GM23338 (cell line): ENCODE data around the gene SYT17. TPM values are rescaled to one million over a fixed set of nuclear protein-coding genes. Genes with fewer than 3 reads are reported as not detected.

Source experiments
- ATAC-seq: fragments of 200-7000 bp; cut with Tn5 transposase; 3 replicates; pipeline ENCODE4 v1.9.1; 2020
- DNase-seq: peaks from one replicate; pipeline ENCODE4 v3.0.0-alpha.2; 2015; ENCODE audit warnings: low spot score
- H2AFZ ChIP-seq: fragments of 200-600 bp; sonication (generic); 2 replicates; pipeline ENCODE4 v1.8.0; 2016; ENCODE audit warnings: antibody characterized with exemption, mild to moderate bottlenecking, moderate library complexity
- H3F3A ChIP-seq: fragments of 200-600 bp; sonication (generic); replicated peaks from 2 replicates; pipeline ENCODE4 v1.8.0; 2017; ENCODE audit warnings: antibody characterized with exemption, mixed run types, low read depth
- H3K27ac ChIP-seq: fragments of 200-600 bp; sonication (generic); 2 replicates; pipeline ENCODE4 v1.6.1; 2016; ENCODE audit warnings: low read depth
- H3K27me3 ChIP-seq: fragments of 200-600 bp; sonication (generic); 2 replicates; pipeline ENCODE4 v1.8.0; 2016; ENCODE audit warnings: mild to moderate bottlenecking, mixed run types, moderate library complexity; ENCODE audit not compliant: insufficient read depth
- H3K36me3 ChIP-seq: fragments of 200-600 bp; sonication (generic); 2 replicates; pipeline ENCODE4 v1.8.0; 2016; ENCODE audit warnings: mild to moderate bottlenecking; ENCODE audit not compliant: insufficient read depth
- H3K4me1 ChIP-seq: fragments of 200-600 bp; sonication (generic); 2 replicates; pipeline ENCODE4 v1.8.0; 2016; ENCODE audit warnings: mild to moderate bottlenecking, moderate library complexity; ENCODE audit not compliant: insufficient read depth
- H3K4me2 ChIP-seq: fragments of 200-600 bp; sonication (generic); 2 replicates; pipeline ENCODE4 v1.7.1; 2017; ENCODE audit warnings: mixed run types
- H3K4me3 ChIP-seq: fragments of 200-600 bp; sonication (generic); 2 replicates; pipeline ENCODE4 v1.6.1; 2016; ENCODE audit warnings: mixed run types
- H3K79me2 ChIP-seq: fragments of 200-600 bp; sonication (generic); replicated peaks from 2 replicates; pipeline ENCODE4 v1.8.0; 2017; ENCODE audit warnings: mild to moderate bottlenecking; ENCODE audit not compliant: insufficient read depth
- H3K9me2 ChIP-seq: fragments of 200-600 bp; sonication (generic); 2 replicates; pipeline ENCODE4 v1.8.0; 2017; ENCODE audit not compliant: insufficient read depth
- H4K20me1 ChIP-seq: fragments of 200-600 bp; sonication (generic); replicated peaks from 2 replicates; pipeline ENCODE4 v1.8.0; 2017; ENCODE audit warnings: mild to moderate bottlenecking; ENCODE audit not compliant: insufficient read depth
- H3K27ac Mint-ChIP-seq: 2 replicates; pipeline ENCODE4 v1.8.0; 2020; ENCODE audit warnings: inconsistent platforms, mild to moderate bottlenecking, moderate library complexity, mixed read lengths
- H3K27me3 Mint-ChIP-seq: 3 replicates; pipeline ENCODE4 v1.8.0; 2022; ENCODE audit warnings: low read depth, mild to moderate bottlenecking, moderate library complexity, mixed read lengths, inconsistent platforms; ENCODE audit not compliant: insufficient read depth, poor library complexity
- H3K36me3 Mint-ChIP-seq: 3 replicates; pipeline ENCODE4 v1.8.0; 2021; ENCODE audit warnings: low read depth, mild to moderate bottlenecking, inconsistent platforms, moderate library complexity, mixed read lengths
- H3K4me1 Mint-ChIP-seq: 3 replicates; pipeline ENCODE4 v1.8.0; 2020; ENCODE audit warnings: mild to moderate bottlenecking, inconsistent platforms, mixed read lengths
- H3K4me3 Mint-ChIP-seq: 3 replicates; pipeline ENCODE4 v1.8.0; 2021; ENCODE audit warnings: moderate library complexity, mild to moderate bottlenecking, inconsistent platforms, mixed read lengths
- H3K9me3 Mint-ChIP-seq: 3 replicates; pipeline ENCODE4 v1.8.0; 2020; ENCODE audit warnings: moderate library complexity, mild to moderate bottlenecking, inconsistent platforms, mixed read lengths
- CREB1 ChIP-seq: fragments of 250-450 bp; sonication (Bioruptor Pico); IDR thresholded peaks from 2 replicates; pipeline ENCODE4 v1.5.0; 2020; ENCODE audit warnings: low read depth, mild to moderate bottlenecking, moderate library complexity
- CTCF ChIP-seq, 2 experiments: fragments of 200-600 bp in 1 of 2; sonication (generic) in 1 of 2; conservative IDR thresholded peaks; 2 replicates each; pipeline versions ENCODE4 v1.5.1 to v1.6.1; 2016 to 2017; ENCODE audit warnings: antibody characterized with exemption in 2 of 2, low read depth in 2 of 2, mild to moderate bottlenecking in 2 of 2, moderate library complexity in 1 of 2
- ETS1 ChIP-seq: IDR thresholded peaks from 2 replicates; pipeline ENCODE4 v1.6.1; 2016; ENCODE audit warnings: antibody characterized with exemption
- EZH2 ChIP-seq: fragments of 200-600 bp; sonication (generic); IDR thresholded peaks from one replicate; pipeline ENCODE4 v1.8.0; 2017; ENCODE audit warnings: antibody characterized with exemption, mild to moderate bottlenecking, low read depth; ENCODE audit not compliant: unreplicated experiment
- EZH2phosphoT487 ChIP-seq: fragments of 200-600 bp; sonication (generic); IDR thresholded peaks from one replicate; pipeline ENCODE4 v1.8.1; 2018; ENCODE audit warnings: antibody characterized with exemption; ENCODE audit not compliant: unreplicated experiment
- JUNB ChIP-seq: IDR thresholded peaks from one replicate; pipeline ENCODE4 v1.6.1; 2016; ENCODE audit warnings: antibody characterized with exemption; ENCODE audit not compliant: unreplicated experiment
- NANOG ChIP-seq: IDR thresholded peaks from 2 replicates; pipeline ENCODE4 v1.6.1; 2016; ENCODE audit warnings: antibody characterized with exemption, borderline replicate concordance
- POLR2AphosphoS5 ChIP-seq: IDR thresholded peaks from 2 replicates; pipeline ENCODE4 v1.6.1; 2016; ENCODE audit warnings: antibody characterized with exemption, low read depth
- REST ChIP-seq: IDR thresholded peaks from one replicate; pipeline ENCODE4 v1.6.1; 2018; ENCODE audit warnings: antibody characterized with exemption; ENCODE audit not compliant: unreplicated experiment
- STAT1 ChIP-seq: IDR thresholded peaks from one replicate; pipeline ENCODE4 v1.6.1; 2016; ENCODE audit warnings: antibody characterized with exemption; ENCODE audit not compliant: unreplicated experiment
- ZNF114 ChIP-seq: fragments of 250-450 bp; sonication (Bioruptor Pico); IDR thresholded peaks from 2 replicates; pipeline ENCODE4 v1.5.0; 2020; ENCODE audit warnings: mild to moderate bottlenecking, moderate library complexity
- ZNF331 ChIP-seq: fragments of 250-450 bp; sonication (Bioruptor Pico); IDR thresholded peaks from 2 replicates; pipeline ENCODE4 v1.5.0; 2020; ENCODE audit warnings: low read depth, mild to moderate bottlenecking, moderate library complexity
- ZNF462 ChIP-seq: fragments of 250-450 bp; sonication (Bioruptor Pico); IDR thresholded peaks from 2 replicates; pipeline ENCODE4 v1.5.0; 2020; ENCODE audit warnings: mild to moderate bottlenecking, moderate library complexity
- polyA plus RNA-seq: library from polyadenylated mRNA; unstranded; fragments of >200 nt; fragmentation: Nextera tagmentation; extraction: Ambion mirVana; gene quantifications from 2 replicates; pipeline ENCODE4 v1.2.1, GENCODE V29; 2016
- total RNA-seq: library from RNA; depleted of rRNA; stranded (reverse); fragments of >200 nt; shearing (Covaris generic); gene quantifications from 2 replicates; pipeline ENCODE4 v1.2.3, GENCODE V29; 2014

SYT17 gene
- total and polyA plus RNA-seq, 2 experiments from 2014 or later: 5.3 to 9.5 TPM

- H3K9me3 Mint-ChIP-seq: peaks cover 12% of the 10 kb centered on the region; the same call in 2 of the 3 replicates
- H3K4me3 ChIP-seq: no peak overlapping the region
- no peak overlapping the region for H3K4me3 Mint-ChIP-seq
- no peak overlapping the region for H3K27ac ChIP-seq
- H3K36me3 ChIP-seq: no peaks in the 10 kb centered on the region
- peaks cover 4% of the 10 kb centered on the region for H3K4me1 ChIP-seq
- no peak for ATAC-seq
- no peaks in the 10 kb centered on the region for H4K20me1 ChIP-seq
- no peaks in the 10 kb centered on the region for H3K27me3 ChIP-seq
- peaks cover under 1% of the 10 kb centered on the region for H3K4me1 Mint-ChIP-seq
- no peak for TF ChIP-seq CTCF (conservative IDR thresholded peaks at IDR 0.05; ENCODE audit: low read depth in 2 of 2)
- TF ChIP-seq EZH2phosphoT487: no peak
- no peak for TF ChIP-seq NANOG
- no peak for TF ChIP-seq REST
- no peak for TF ChIP-seq ZNF462 (CRISPR knock-in tag)
- TF ChIP-seq JUNB: no peak
- no peak for TF ChIP-seq EZH2
- TF ChIP-seq POLR2AphosphoS5: no peak
- TF ChIP-seq STAT1: no peak
- TF ChIP-seq ZNF331: no peak
- TF ChIP-seq CREB1 (CRISPR knock-in tag): no peak
- no peak for TF ChIP-seq ZNF114 (CRISPR knock-in tag)
- TF ChIP-seq ETS1: no peak
- no peak for DNase-seq
- no peaks in the 10 kb centered on the region for H3F3A ChIP-seq
- H3K4me2 ChIP-seq: no peak overlapping the region
- H3K79me2 ChIP-seq: no peaks in the 10 kb centered on the region
- peaks cover 2% of the 10 kb centered on the region for H3K27me3 Mint-ChIP-seq
- no peaks in the 10 kb centered on the region for H3K36me3 Mint-ChIP-seq
- no peaks in the 10 kb centered on the region for H3K9me2 ChIP-seq
- H2AFZ ChIP-seq: no peak overlapping the region
- H3K27ac Mint-ChIP-seq: no peak overlapping the region
Observed at GRCh38 chr16:19123535-19124178, 44.4 kb upstream of the SYT17 start.
